GM12878 (cell line): ENCODE measurements around the gene KLF9. TPM values are rescaled to one million over a fixed set of nuclear protein-coding genes. Genes with fewer than 3 reads are reported as not detected.

Source experiments
- ATAC-seq: fragments of 200-7000 bp; cut with Tn5 transposase; 3 replicates; pipeline ENCODE4 v1.9.1; 2020; ENCODE audit warnings: mild to moderate bottlenecking, moderate library complexity
- BruUV-seq: library from RNA; stranded (reverse); fragments of 400-500 nt; replicated peaks from 2 replicates; lab custom pipeline; 2021; lab: Mats Ljungman, UMichigan
- CTCF ChIA-PET: fragments of 300-600 bp; sonication (Branson Sonifier 250); formaldehyde crosslinking; extraction: SDS; loops from one replicate; lab custom pipeline; 2021; ENCODE audit warnings: inconsistent platforms; lab: Yijun Ruan, JAX
- POLR2A ChIA-PET: fragments of 350-600 bp; formaldehyde crosslinking; extraction: SDS; loops from one replicate; lab custom pipeline; 2021; ENCODE audit warnings: inconsistent platforms; lab: Charles Lee
- RAD21 ChIA-PET: fragments of 300-600 bp; sonication (Branson Sonifier 250); formaldehyde crosslinking; loops from one replicate; lab custom pipeline; 2023; ENCODE audit warnings: antibody characterized with exemption; ENCODE audit not compliant: unreplicated experiment; lab: Charles Lee
- SMC1A ChIA-PET: fragments of 300-600 bp; sonication (Branson Sonifier 250); formaldehyde crosslinking; loops from one replicate; lab custom pipeline; 2023; ENCODE audit not compliant: unreplicated experiment, uncharacterized antibody; lab: Charles Lee
- DNase-seq: peaks from one replicate; pipeline ENCODE4 v3.0.0-alpha.2; 2011; ENCODE audit warnings: low read depth, low spot score
- FAIRE-seq: peaks from 3 replicates; lab custom pipeline; 2011; peaks lifted over from hg19 to GRCh38; lab: Jason Lieb, UNC
- H2AFZ ChIP-seq: 2 replicates; pipeline ENCODE4 v1.6.0; 2011; ENCODE audit warnings: low read depth, low read length, control low read depth; ENCODE audit not compliant: control insufficient read depth
- H3K27ac ChIP-seq: 2 replicates; pipeline ENCODE4 v1.5.1; 2011; ENCODE audit warnings: control low read depth; ENCODE audit not compliant: control insufficient read depth, insufficient read depth
- H3K27me3 ChIP-seq, 2 experiments: replicated peaks in 1 of 2; 2 replicates each; pipeline versions ENCODE4 v1.6.0 to v1.6.1; 2011; ENCODE audit warnings: low read length in 1 of 2; ENCODE audit not compliant: control insufficient read depth in 2 of 2, insufficient read depth in 2 of 2
- H3K36me3 ChIP-seq, 2 experiments: 2 replicates each; pipeline ENCODE4 v1.5.1; 2011; ENCODE audit warnings: low read length in 1 of 2; ENCODE audit not compliant: control insufficient read depth in 2 of 2, insufficient read depth in 2 of 2
- H3K4me1 ChIP-seq: 2 replicates; pipeline ENCODE4 v1.6.1; 2011; ENCODE audit warnings: mild to moderate bottlenecking, low read length, moderate library complexity, mixed read lengths; ENCODE audit not compliant: control insufficient read depth, insufficient read depth
- H3K4me2 ChIP-seq: 2 replicates; pipeline ENCODE4 v1.6.0; 2011; ENCODE audit warnings: control low read depth; ENCODE audit not compliant: control insufficient read depth, insufficient read depth
- H3K4me3 ChIP-seq: fragments of 200-600 bp; sonication (generic); 2 replicates; pipeline ENCODE4 v1.5.1; 2016
- H3K79me2 ChIP-seq: 2 replicates; pipeline ENCODE4 v1.6.0; 2011; ENCODE audit warnings: low read length; ENCODE audit not compliant: control insufficient read depth, insufficient read depth
- H3K9ac ChIP-seq: 2 replicates; pipeline ENCODE4 v1.8.0; 2011; ENCODE audit warnings: low read length, control low read depth, mixed read lengths; ENCODE audit not compliant: control insufficient read depth, insufficient read depth
- H3K9me3 ChIP-seq: replicated peaks from 3 replicates; pipeline ENCODE4 v1.5.1; 2011; ENCODE audit warnings: mild to moderate bottlenecking, low read length; ENCODE audit not compliant: control insufficient read depth, insufficient read depth
- H4K20me1 ChIP-seq: 2 replicates; pipeline ENCODE4 v1.6.0; 2011; ENCODE audit not compliant: control insufficient read depth, insufficient read depth
- ATF2 ChIP-seq: IDR thresholded peaks from 2 replicates; pipeline ENCODE4 v1.6.1; 2012; ENCODE audit warnings: low read length, inconsistent platforms
- CHD2 ChIP-seq: IDR thresholded peaks from 2 replicates; pipeline ENCODE4 v1.6.1; 2011; ENCODE audit warnings: low read depth, low read length, improper control_type of control experiment, borderline replicate concordance
- EGR1 ChIP-seq, 2 experiments: IDR thresholded peaks; 1 replicate in 1 of 2; 2 replicates in 1 of 2; pipeline ENCODE4 v1.6.1; 2011 to 2012; ENCODE audit warnings: low read depth in 2 of 2, low read length in 2 of 2, borderline replicate concordance in 1 of 2, mild to moderate bottlenecking in 1 of 2, moderate library complexity in 1 of 2
- FOXK2 ChIP-seq: fragments of 450-650 bp; IDR thresholded peaks from 2 replicates; pipeline ENCODE4 v1.6.1; 2017; ENCODE audit warnings: mild to moderate bottlenecking, moderate library complexity
- FOXM1 ChIP-seq: IDR thresholded peaks from 2 replicates; pipeline ENCODE4 v1.6.1; 2012; ENCODE audit warnings: low read depth, mild to moderate bottlenecking, inconsistent platforms, low read length, moderate library complexity
- HDAC2 ChIP-seq: fragments of 200-600 bp; sonication (generic); IDR thresholded peaks from 2 replicates; pipeline ENCODE4 v1.6.1; 2017
- KAT2A ChIP-seq: conservative IDR thresholded peaks from 2 replicates; pipeline ENCODE4 v1.6.1; 2011; ENCODE audit warnings: low read depth, low read length; ENCODE audit not compliant: control insufficient read depth
- MAX ChIP-seq: IDR thresholded peaks from 2 replicates; pipeline ENCODE4 v1.6.1; 2012; ENCODE audit warnings: low read depth, low read length, improper control_type of control experiment
- NFYB ChIP-seq: IDR thresholded peaks from 2 replicates; pipeline ENCODE4 v1.6.1; 2011; ENCODE audit warnings: low read depth, mild to moderate bottlenecking, low read length, improper control_type of control experiment, moderate library complexity; ENCODE audit not compliant: insufficient read depth
- PBX3 ChIP-seq: IDR thresholded peaks from 2 replicates; pipeline ENCODE4 v1.6.1; 2011; ENCODE audit warnings: mild to moderate bottlenecking, low read depth, low read length, moderate library complexity; ENCODE audit not compliant: insufficient replicate concordance
- RB1 ChIP-seq: fragments of 450-650 bp; formaldehyde crosslinking; IDR thresholded peaks from 2 replicates; pipeline ENCODE4 v1.6.1; 2017; ENCODE audit warnings: mild to moderate bottlenecking, borderline replicate concordance
- RELB ChIP-seq: fragments of 450-650 bp; IDR thresholded peaks from 2 replicates; pipeline ENCODE4 v1.6.1; 2017; ENCODE audit warnings: low read depth, mild to moderate bottlenecking, moderate library complexity
- TARDBP ChIP-seq: IDR thresholded peaks from 2 replicates; pipeline ENCODE4 v1.6.1; 2016; ENCODE audit warnings: borderline replicate concordance
- ZBTB40 ChIP-seq: fragments of 450-650 bp; IDR thresholded peaks from 2 replicates; pipeline ENCODE4 v1.6.1; 2016; ENCODE audit warnings: mild to moderate bottlenecking, moderate library complexity, borderline replicate concordance
- ZNF217 ChIP-seq: fragments of 450-650 bp; IDR thresholded peaks from 2 replicates; pipeline ENCODE4 v1.6.1; 2017; ENCODE audit warnings: antibody characterized with exemption, mild to moderate bottlenecking
- in situ Hi-C: fragments of 300-500 bp; cut with MboI; formaldehyde crosslinking; loops from 9 replicates; pipeline ENCODE4 v1.14.3; 2018; ENCODE audit warnings: mixed read lengths
- intact Hi-C: fragments of 100-400 bp; cut with micrococcal nuclease; formaldehyde crosslinking; loops from one replicate; pipeline ENCODE4 v1.14.2; 2022; ENCODE audit not compliant: unreplicated experiment
- polyA plus RNA-seq, 11 experiments: library from polyadenylated mRNA; depleted of rRNA in 4 of 11; unstranded in 6 of 11; stranded (reverse) in 5 of 11; fragments of >200 nt; fragmentation: Nextera tagmentation in 4 of 11; fragmentation: Illumina TruSeq in 1 of 11; extraction: Ambion mirVana in 4 of 11; extraction: Trizol in 1 of 11; gene quantifications; 1 replicate in 1 of 11; 2 replicates in 10 of 11; pipeline versions ENCODE4 v1.2.1 to v1.2.3, GENCODE V29; 2011 to 2016; ENCODE audit warnings: inconsistent platforms in 2 of 11, missing spikeins in 2 of 11, low read depth in 1 of 11
- total RNA-seq, 4 experiments: library from RNA; depleted of rRNA in 3 of 4; stranded (reverse); fragments of >200 nt in 3 of 4; fragmentation: Illumina TruSeq in 1 of 4; extraction: Trizol in 1 of 4; gene quantifications; 2 replicates each; pipeline versions ENCODE4 v1.2.1 to v1.2.3, GENCODE V29; 2013 to 2021

KLF9 gene
- total and polyA plus RNA-seq, 10 of the 15 experiments (the other 5 are each of a cell fraction or from before 2014, with no cell fraction given), result 0.09 to 0.96 (median 0.83) TPM

GRCh38 chr9:70399141-70399540 lies 15.3 kb downstream of the KLF9 start:
- in situ Hi-C loops, result loop anchor here (5.0 kb wide), 1 partner anchor 47 kb away; no protein-coding TSS in a partner anchor
- intact Hi-C loops, result no loop called here

More at GRCh38 chr9:70399141-70399540, 15.3 kb downstream of the KLF9 start:
- no peak for TF ChIP-seq FOXM1
- TF ChIP-seq ZBTB40, result no peak
- no peak for TF ChIP-seq ATF2
- no peak for TF ChIP-seq MAX
- no peak for TF ChIP-seq HDAC2
- no peak for TF ChIP-seq ZNF217
- TF ChIP-seq RELB, result no peak
- TF ChIP-seq CHD2, result no peak
- no peak for TF ChIP-seq KAT2A
- no peak for TF ChIP-seq RB1
- no peak for TF ChIP-seq TARDBP
- no peak for TF ChIP-seq EGR1 (IDR thresholded peaks at IDR 0.05; ENCODE audit: borderline replicate concordance in 1 of 2, low read depth in 2 of 2, low read length in 2 of 2)
- TF ChIP-seq FOXK2, result no peak
- no peak for TF ChIP-seq NFYB
- no peak for TF ChIP-seq PBX3
- SMC1A ChIA-PET, result interaction anchor here (0.6 to 4.2 kb wide), 10 partner anchors 9 to 203 kb away, joined by 3 to 17 read pairs (median 4); partner anchors contain the start of gene KLF9
- no TSS peak for BruUV-seq
- no peak for DNase-seq
- no peak overlapping the region for H2AFZ ChIP-seq
- CTCF ChIA-PET, result interaction anchor here (0.6 to 1.5 kb wide), 5 partner anchors 9 to 203 kb away, joined by 3 to 5 read pairs (median 4); partner anchors contain the start of gene KLF9
- H3K27me3 ChIP-seq, result no peaks in the 10 kb centered on the region
- ATAC-seq, result no peak
- H3K9ac ChIP-seq, result no peak overlapping the region
- no peak overlapping the region for H3K4me3 ChIP-seq
- RAD21 ChIA-PET, result interaction anchor here (1.4 kb wide), 1 partner anchor 9 kb away, joined by 3 read pairs; no protein-coding TSS in a partner anchor
- FAIRE-seq, result no peak
- POLR2A ChIA-PET, result interaction anchor here (0.9 kb wide), 2 partner anchors 11 to 19 kb away, joined by 3 read pairs; no protein-coding TSS in a partner anchor
- no peaks in the 10 kb centered on the region for H3K9me3 ChIP-seq
- H3K27ac ChIP-seq, result no peak overlapping the region
- H3K4me2 ChIP-seq, result no peak overlapping the region
- H3K4me1 ChIP-seq, result peaks cover 13% of the 10 kb centered on the region
- no peaks in the 10 kb centered on the region for H4K20me1 ChIP-seq
- H3K79me2 ChIP-seq, result no peaks in the 10 kb centered on the region
- no peaks in the 10 kb centered on the region for H3K36me3 ChIP-seq
